PFSK-1 (cell line): ENCODE measurements around the gene ASNSD1.

ENCODE experiments used
- POLR2AphosphoS5 ChIP-seq: IDR thresholded peaks from 2 replicates; pipeline ENCODE4 v1.6.1; 2012; ENCODE audit warnings: low read depth, mild to moderate bottlenecking, control low read depth, low read length, moderate library complexity
- TAF1 ChIP-seq: IDR thresholded peaks from 2 replicates; pipeline ENCODE4 v1.6.1; 2012; ENCODE audit warnings: low read length, control low read depth, borderline replicate concordance; ENCODE audit not compliant: insufficient read depth

DNA sequence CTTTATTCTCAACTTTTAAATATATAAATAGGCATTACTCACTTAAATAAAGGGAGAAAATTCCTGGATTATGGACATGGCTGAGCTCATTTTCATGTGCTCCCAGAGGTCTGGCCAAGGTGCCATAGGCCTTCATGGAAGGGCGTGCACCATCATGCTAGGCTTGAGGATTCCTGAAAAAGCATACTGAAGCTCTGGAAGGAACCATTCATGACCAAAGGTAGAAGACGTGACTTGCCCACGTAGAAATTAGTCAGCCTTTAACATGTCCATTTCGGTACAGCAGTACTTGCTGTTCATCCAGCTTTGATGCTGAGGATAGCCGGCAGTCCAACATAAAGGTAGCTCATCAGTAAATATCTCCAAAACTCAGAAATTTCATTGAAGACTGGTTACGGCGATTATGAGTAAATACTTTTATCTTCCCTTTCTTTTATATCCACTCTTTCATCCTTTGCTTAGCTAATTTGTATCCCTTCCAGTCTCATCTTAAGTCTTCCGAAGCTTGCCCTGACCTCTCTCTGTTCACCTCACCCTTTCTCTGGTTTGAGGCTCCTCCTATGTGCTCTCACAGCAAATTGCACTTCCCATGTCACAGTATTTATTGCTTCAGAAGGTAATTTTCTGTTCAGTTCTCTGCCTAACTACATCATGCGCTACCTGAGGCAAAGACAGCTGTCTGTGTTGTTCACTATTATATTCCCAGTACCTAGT, 32.3 kb upstream of the ASNSD1 start:
- TF ChIP-seq POLR2AphosphoS5: no peak
- TF ChIP-seq TAF1: no peak
